Gastrocnemius medialis (tissue), 4 donors: Measurements from ENCODE around the gene TNFSF10.

ENCODE experiments used
- CTCF ChIP-seq, 5 experiments: fragments of 450-650 bp in 3 of 5; fragments of 200-600 bp in 2 of 5; sonication (generic) in 2 of 5; IDR thresholded peaks in 4 of 5; conservative IDR thresholded peaks in 1 of 5; 1 replicate in 4 of 5; 2 replicates in 1 of 5; pipeline ENCODE4 v1.5.1; 2016 to 2019; ENCODE audit warnings: antibody characterized with exemption in 5 of 5, mild to moderate bottlenecking in 3 of 5, moderate library complexity in 3 of 5
- POLR2A ChIP-seq, 2 donors: fragments of 450-650 bp; IDR thresholded peaks; one replicate each; pipeline ENCODE4 v1.6.1; 2017; ENCODE audit warnings: antibody characterized with exemption in 2 of 2, mild to moderate bottlenecking in 2 of 2, moderate library complexity in 2 of 2

GRCh38 chr3:172511783-172512762 is 11.2 kb downstream of the TNFSF10 start:
- TF ChIP-seq CTCF (IDR thresholded peaks at IDR 0.05 in 4 of 5, conservative IDR thresholded peaks at IDR 0.05 in 1 of 5) (no peak), POLR2A (IDR thresholded peaks at IDR 0.05) (no peak)
